Mesothelial cell of epicardium (in vitro differentiated cells): ENCODE results near the gene METTL2A. TPM values are rescaled to one million over a fixed set of nuclear protein-coding genes. Genes with fewer than 3 reads are reported as not detected.
A peak's percentile ranks its signal among the peaks of the same experiment; 100 is the strongest.
"Not testable (repeated sequence)": the region's sequence is repeated elsewhere in the genome, so short reads cannot be mapped to it uniquely, and the experiment has no call there.

ENCODE experiments used
- DNase-seq, 2 experiments: peaks; one replicate each; pipeline ENCODE4 v3.0.0; 2021; ENCODE audit warnings: low spot score in 2 of 2; ENCODE audit not compliant: unreplicated experiment in 2 of 2
- H3K27ac Mint-ChIP-seq: 2 replicates; pipeline ENCODE4 v1.8.0; 2021; ENCODE audit warnings: mixed read lengths
- H3K27me3 Mint-ChIP-seq: 2 replicates; pipeline ENCODE4 v1.8.0; 2021; ENCODE audit warnings: low read depth, mixed read lengths
- H3K36me3 Mint-ChIP-seq: 2 replicates; pipeline ENCODE4 v1.8.0; 2021; ENCODE audit warnings: mixed read lengths
- H3K4me1 Mint-ChIP-seq: 2 replicates; pipeline ENCODE4 v1.8.0; 2021; ENCODE audit warnings: mixed read lengths
- H3K4me3 Mint-ChIP-seq: 2 replicates; pipeline ENCODE4 v1.8.0; 2021; ENCODE audit warnings: mild to moderate bottlenecking, moderate library complexity, mixed read lengths
- H3K9me3 Mint-ChIP-seq: 2 replicates; pipeline ENCODE4 v1.8.0; 2021; ENCODE audit warnings: mixed read lengths
- total RNA-seq: library from RNA; stranded (reverse); gene quantifications from 3 replicates; pipeline ENCODE4 v1.2.1, GENCODE V29; 2021
- TF ChIP-seq, protein P1 (sequence below): fragments of 200-600 bp; sonication (generic); IDR thresholded peaks from one replicate; pipeline ENCODE4 v1.5.0; 2021; ENCODE audit warnings: antibody characterized with exemption; ENCODE audit not compliant: unreplicated experiment

The METTL2A gene
- total RNA-seq, 1 donor from 2014 or later = 24.6 TPM

DNA sequence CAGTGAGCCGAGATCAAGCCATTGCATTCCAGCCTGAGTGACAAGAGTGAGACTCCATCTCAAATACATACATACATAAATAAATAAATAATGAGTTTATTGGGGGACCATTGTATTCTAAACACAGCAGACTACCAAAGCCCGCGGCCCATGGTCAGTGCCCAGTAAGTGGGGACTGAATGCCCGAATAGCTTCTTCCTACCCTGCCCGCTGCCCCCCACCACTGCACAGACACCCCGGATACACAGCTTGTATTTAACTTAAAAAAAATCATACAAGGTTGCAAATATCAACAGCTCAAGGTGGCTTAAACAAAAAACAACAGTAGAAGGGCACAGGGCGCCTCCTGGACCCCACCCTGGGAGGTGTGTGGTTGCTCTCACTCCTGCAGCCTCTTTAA lies 32.3 kb downstream of the METTL2A start:
- TF ChIP-seq, protein P1, sequence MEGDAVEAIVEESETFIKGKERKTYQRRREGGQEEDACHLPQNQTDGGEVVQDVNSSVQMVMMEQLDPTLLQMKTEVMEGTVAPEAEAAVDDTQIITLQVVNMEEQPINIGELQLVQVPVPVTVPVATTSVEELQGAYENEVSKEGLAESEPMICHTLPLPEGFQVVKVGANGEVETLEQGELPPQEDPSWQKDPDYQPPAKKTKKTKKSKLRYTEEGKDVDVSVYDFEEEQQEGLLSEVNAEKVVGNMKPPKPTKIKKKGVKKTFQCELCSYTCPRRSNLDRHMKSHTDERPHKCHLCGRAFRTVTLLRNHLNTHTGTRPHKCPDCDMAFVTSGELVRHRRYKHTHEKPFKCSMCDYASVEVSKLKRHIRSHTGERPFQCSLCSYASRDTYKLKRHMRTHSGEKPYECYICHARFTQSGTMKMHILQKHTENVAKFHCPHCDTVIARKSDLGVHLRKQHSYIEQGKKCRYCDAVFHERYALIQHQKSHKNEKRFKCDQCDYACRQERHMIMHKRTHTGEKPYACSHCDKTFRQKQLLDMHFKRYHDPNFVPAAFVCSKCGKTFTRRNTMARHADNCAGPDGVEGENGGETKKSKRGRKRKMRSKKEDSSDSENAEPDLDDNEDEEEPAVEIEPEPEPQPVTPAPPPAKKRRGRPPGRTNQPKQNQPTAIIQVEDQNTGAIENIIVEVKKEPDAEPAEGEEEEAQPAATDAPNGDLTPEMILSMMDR = no peak
- peaks cover 4% of the 10 kb centered on the region for H3K36me3 Mint-ChIP-seq
- no peaks in the 10 kb centered on the region for H3K27me3 Mint-ChIP-seq
- no peaks in the 10 kb centered on the region for H3K4me1 Mint-ChIP-seq
- no peak for DNase-seq
- no peak overlapping the region for H3K27ac Mint-ChIP-seq
- no peaks in the 10 kb centered on the region for H3K9me3 Mint-ChIP-seq
- no peak overlapping the region for H3K4me3 Mint-ChIP-seq

DNA sequence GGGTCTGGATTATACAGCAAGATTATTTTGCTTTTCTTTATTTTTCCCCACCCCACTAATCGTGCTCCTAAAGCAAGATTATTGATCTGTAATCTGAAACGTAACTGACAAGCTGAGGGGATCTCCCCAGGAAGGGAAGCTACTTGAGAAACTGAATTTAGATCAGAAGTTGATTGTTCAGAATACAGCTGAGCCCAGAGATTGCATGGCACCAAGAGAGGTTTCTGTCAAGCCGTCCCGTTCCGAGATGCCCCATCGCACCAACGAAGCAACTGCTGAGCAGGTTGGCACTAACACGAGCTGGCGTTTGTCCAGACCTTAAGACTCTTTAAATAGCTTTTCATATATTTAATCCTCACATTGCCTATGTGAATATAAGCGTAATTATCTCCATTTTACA lies 34.8 kb downstream of the METTL2A start:
- not testable (repeated sequence) for H3K4me3 Mint-ChIP-seq, H3K27ac Mint-ChIP-seq, H3K4me1 Mint-ChIP-seq, H3K36me3 Mint-ChIP-seq, H3K9me3 Mint-ChIP-seq, DNase-seq, H3K27me3 Mint-ChIP-seq

DNA sequence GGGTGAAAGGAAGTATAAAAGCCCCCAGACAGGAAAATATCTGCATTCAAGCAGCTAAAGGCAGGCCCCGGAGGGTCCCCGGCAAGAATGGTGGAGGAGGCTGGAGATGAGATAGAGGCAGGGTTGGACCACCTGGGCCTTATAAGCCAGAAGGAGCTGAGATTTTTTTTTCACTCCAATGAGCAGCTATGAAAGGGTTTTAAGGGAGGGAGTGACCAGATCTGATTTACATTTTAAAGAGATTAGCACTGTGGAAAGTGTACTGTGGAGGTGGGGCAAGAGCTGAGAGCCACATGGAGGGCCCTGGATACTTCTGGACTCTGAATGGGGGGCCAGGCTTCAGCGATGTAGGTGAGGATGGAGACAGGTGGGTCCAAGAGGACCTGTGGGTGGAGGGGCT lies 40.7 kb downstream of the METTL2A start:
- not testable (repeated sequence) for H3K9me3 Mint-ChIP-seq, H3K27me3 Mint-ChIP-seq, H3K4me3 Mint-ChIP-seq, H3K36me3 Mint-ChIP-seq, DNase-seq, H3K27ac Mint-ChIP-seq, H3K4me1 Mint-ChIP-seq

DNA sequence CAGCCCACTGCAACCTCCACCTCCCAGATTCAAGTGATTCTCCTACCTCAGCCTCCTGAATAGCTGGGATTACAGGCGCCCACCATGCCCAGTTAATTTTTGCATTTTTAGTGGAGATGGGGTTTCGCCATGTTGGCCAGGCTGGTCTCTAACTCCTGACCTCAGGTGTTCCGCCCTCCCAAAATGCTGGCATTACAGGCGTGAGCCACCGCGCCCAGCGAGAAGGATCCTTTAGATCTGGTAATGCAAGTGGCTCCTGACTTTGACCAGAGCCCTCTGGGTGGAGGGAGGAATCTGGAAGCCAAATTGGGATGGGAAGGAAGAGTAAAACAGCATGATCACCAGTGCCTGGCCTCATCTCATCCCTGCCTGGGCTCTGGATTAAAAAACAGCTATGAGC lies 41.6 kb downstream of the METTL2A start:
- not testable (repeated sequence) for H3K27me3 Mint-ChIP-seq, H3K4me1 Mint-ChIP-seq, DNase-seq, H3K4me3 Mint-ChIP-seq, H3K9me3 Mint-ChIP-seq, H3K36me3 Mint-ChIP-seq, H3K27ac Mint-ChIP-seq

DNA sequence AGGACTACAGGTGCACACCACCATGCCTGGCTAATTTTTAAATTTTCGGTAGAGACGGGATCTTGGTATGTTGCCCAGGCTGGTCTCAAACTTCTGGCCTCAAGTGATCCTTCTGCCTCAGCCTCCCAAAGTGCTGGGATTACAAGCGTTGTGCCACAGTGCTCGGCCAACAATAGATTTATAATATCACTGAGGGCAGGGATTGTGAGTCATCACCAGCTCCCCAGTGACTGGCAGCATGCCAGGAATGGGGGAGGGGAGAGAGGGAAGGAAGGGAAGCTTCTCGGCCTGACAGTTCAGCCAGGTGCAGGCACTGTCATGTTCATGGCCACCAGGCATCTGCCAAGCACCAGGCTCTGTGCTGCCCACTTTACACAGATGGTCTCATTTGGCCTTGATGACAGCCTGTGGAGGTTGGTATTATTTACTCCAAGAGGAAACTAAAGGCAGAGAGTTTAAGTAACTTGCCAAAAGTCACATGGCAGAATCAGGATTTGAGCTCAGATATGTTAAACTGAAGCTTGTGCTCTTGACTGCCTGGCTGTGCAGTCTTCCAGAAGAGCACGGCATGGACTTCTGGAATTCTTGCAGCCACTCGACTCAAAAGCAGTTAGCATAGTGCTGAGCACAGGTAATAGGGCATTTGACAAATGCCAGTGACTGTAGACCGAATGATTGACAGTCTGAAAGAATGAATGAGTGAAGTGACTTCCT lies 47.1 kb downstream of the METTL2A start:
- peak overlapping the region; percentile 77 for H3K27ac Mint-ChIP-seq
- not testable (repeated sequence) for H3K4me3 Mint-ChIP-seq, H3K9me3 Mint-ChIP-seq, H3K27me3 Mint-ChIP-seq, H3K36me3 Mint-ChIP-seq, H3K4me1 Mint-ChIP-seq
- DNase-seq = peak; percentile 46 to 69

DNA sequence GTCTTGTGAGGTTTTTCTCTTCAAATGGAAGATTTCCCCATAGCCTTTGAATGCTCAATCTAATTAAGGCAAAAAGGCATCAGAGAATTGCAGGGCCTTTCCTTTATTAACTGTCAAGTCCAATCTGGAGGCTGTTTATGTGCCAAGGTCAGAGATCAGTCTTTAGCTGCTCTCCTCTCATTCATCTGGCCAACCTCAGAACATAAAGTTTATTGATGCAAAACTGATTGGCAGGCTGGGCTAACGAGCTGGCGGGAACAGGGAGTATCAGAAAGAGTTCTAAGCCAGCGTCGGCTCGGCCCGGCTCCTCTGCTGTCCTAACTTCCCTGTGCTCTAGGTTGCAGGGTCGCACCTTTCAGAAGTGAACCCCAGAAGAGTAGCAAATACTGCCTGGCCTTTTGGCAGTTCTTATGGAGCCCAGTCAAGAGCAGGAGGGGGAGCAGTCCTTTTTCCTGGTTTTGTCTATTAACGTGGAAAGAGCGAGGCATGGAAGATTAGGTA lies 47.7 kb downstream of the METTL2A start:
- not testable (repeated sequence) for H3K9me3 Mint-ChIP-seq, H3K4me1 Mint-ChIP-seq, DNase-seq, H3K27me3 Mint-ChIP-seq, H3K4me3 Mint-ChIP-seq, H3K36me3 Mint-ChIP-seq
- H3K27ac Mint-ChIP-seq = peak overlapping the region; percentile 78

DNA sequence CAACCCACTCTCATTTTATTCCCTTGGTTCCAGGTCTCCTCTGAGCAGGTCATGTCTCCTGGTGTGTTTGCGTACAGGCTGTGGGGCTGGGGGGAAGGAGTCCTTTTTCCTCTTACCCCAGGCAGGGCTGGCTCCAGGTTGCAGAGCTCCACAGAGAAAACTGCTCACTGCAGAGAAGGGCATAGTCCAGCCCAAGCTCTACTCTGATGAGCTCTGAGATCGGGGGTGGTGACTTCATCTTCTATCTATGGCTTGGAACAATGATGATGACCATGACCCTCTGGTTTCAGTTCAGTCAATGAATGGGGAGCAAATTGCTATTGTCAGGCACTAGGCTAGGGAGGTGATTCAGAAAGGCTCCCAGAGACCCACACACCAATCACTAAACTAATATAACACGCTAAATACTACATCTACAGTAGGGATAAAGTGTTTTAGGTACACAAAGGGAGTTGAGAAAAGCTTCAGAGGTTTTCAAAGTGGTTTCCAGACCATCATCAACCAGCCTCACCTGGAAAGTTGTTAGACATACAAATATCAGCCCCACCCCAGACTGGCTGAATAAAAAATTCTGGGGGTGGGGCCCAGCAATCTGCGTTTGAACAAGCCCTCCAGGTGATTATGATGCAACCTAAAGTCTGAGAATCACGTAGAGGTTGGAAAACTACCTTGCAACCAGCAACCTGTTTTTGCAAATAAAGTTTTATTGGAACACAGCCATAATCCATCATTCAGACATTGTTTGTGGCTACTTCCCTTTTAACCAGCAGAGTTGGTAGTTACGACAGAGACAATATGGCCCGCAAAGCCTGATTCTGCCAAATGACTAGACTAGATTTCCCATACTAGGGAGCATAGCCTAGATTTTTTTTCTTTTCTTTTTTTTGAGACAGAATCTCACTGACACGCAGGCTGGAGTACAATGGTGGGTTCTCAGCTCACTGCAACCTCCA lies 49.6 kb downstream of the METTL2A start:
- not testable (repeated sequence) for DNase-seq, H3K9me3 Mint-ChIP-seq, H3K36me3 Mint-ChIP-seq, H3K4me3 Mint-ChIP-seq, H3K27me3 Mint-ChIP-seq, H3K4me1 Mint-ChIP-seq
- H3K27ac Mint-ChIP-seq = peak overlapping the region; percentile 54

DNA sequence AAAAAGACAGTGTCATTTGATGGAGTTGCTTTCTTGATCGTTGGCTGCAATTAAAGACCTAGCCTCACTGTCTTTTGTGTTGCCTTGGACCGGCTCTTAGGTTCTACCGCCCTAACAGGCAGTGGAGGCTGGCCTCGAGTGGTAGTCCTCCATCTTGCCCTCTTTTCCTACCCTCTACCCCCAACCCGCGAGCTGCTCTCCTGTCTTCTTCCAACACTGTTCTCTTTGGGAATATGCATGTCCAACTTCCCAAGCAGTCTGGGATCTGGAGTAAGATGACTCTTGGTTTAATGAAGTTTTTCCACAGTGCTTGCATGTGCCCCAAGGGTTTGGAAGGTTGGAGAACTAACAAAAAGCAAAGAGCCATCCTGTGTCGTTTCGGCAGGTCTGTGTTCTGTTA lies 53.4 kb downstream of the METTL2A start:
- Mint-ChIP-seq H3K27ac (peak overlapping the region; percentile 92), H3K4me1 (peaks cover 21% of the 10 kb centered on the region), H3K4me3 (peak overlapping the region; percentile 76)
- H3K36me3 Mint-ChIP-seq, H3K27me3 Mint-ChIP-seq, H3K9me3 Mint-ChIP-seq, DNase-seq: not testable (repeated sequence)

DNA sequence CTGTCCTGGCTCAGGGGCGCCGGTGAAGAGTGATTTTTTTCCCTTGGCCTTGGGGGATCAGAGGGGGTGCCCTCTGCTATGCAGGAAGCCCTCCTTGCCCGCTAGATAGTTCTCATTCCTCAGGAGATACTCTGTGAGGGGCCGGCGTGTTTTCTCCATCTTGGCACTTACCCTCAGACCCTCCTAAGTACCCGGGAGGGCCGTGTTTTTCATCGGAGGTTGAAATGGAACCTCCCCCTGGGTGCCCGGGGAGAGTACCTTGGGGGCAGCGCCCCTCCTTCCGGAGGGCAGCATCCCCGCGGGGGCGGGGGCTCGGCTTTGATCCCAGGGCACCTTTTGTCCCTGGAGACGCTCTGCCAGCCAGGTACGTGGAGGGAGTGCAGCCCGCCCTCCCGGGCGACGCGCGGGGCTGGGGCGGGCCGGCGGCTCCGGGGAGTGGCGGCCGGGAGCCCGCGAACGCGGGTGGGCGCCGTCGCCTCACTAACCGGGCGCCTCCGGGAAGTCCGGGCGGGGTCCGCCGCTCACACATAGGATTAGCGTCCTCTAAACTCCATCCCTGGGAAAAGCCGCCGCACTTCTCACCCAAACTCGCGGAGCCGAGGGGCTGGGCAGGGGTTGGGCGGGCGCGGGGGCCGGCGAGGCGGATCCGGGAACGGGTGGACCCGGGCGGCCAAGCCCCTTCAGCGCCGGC lies 54.2 kb downstream of the METTL2A start:
- Mint-ChIP-seq H3K27ac (peak overlapping the region; percentile 92), H3K4me1 (peaks cover 22% of the 10 kb centered on the region), H3K4me3 (peak overlapping the region; percentile 76)
- H3K36me3 Mint-ChIP-seq, H3K9me3 Mint-ChIP-seq, H3K27me3 Mint-ChIP-seq: not testable (repeated sequence)
- peak; percentile 25 to 56 for DNase-seq
